Endothelial cell of umbilical vein (primary cell): Measurements from ENCODE around the gene NTRK2. TPM values are rescaled to one million over a fixed set of nuclear protein-coding genes. Genes with fewer than 3 reads are reported as not detected.

Experiments
- BruUV-seq: library from RNA; stranded (reverse); fragments of 400-500 nt; replicated peaks from 2 replicates; lab custom pipeline; 2021; lab: Mats Ljungman, UMichigan
- CTCF ChIA-PET: fragments of 300-600, 350-600 bp; sonication (Branson Sonifier 250); formaldehyde crosslinking; loops from one replicate; lab custom pipeline; 2021; ENCODE audit warnings: antibody characterized with exemption, inconsistent platforms; lab: Charles Lee
- POLR2A ChIA-PET: fragments of 300-600, 350-600 bp; sonication (Branson Sonifier 250); formaldehyde crosslinking; loops from one replicate; lab custom pipeline; 2021; ENCODE audit warnings: antibody characterized with exemption, inconsistent platforms; lab: Charles Lee
- DNase-seq: peaks from one replicate; pipeline ENCODE4 v3.0.0-alpha.2; 2011; ENCODE audit warnings: low read depth, low spot score
- FAIRE-seq: peaks from 2 replicates; lab custom pipeline; 2011; peaks lifted over from hg19 to GRCh38; lab: Jason Lieb, UNC
- H2AFZ ChIP-seq: 2 replicates; pipeline ENCODE4 v1.6.0; 2012; ENCODE audit warnings: low read depth, low read length, control low read depth, inconsistent platforms
- H3K27ac ChIP-seq: 2 replicates; pipeline ENCODE4 v1.5.1; 2011; ENCODE audit warnings: low read depth, mild to moderate bottlenecking, control low read depth, low read length, moderate library complexity; ENCODE audit not compliant: insufficient read depth
- H3K27me3 ChIP-seq, 2 experiments: 2 replicates each; pipeline versions ENCODE4 v1.6.0 to v1.6.1; 2011; ENCODE audit warnings: low read length in 2 of 2, mixed read lengths in 1 of 2; ENCODE audit not compliant: control insufficient read depth in 2 of 2, insufficient read depth in 2 of 2
- H3K36me3 ChIP-seq, 2 experiments: 2 replicates in 1 of 2; 3 replicates in 1 of 2; pipeline ENCODE4 v1.5.1; 2011; ENCODE audit warnings: low read length in 2 of 2, mild to moderate bottlenecking in 1 of 2, moderate library complexity in 1 of 2; ENCODE audit not compliant: control insufficient read depth in 2 of 2, insufficient read depth in 2 of 2; ENCODE audit errors: extremely low read depth in 1 of 2
- H3K4me1 ChIP-seq: 3 replicates; pipeline ENCODE4 v1.5.1; 2011; ENCODE audit warnings: mild to moderate bottlenecking, low read length; ENCODE audit not compliant: control insufficient read depth, insufficient read depth; ENCODE audit errors: extremely low read depth
- H3K4me2 ChIP-seq: 2 replicates; pipeline ENCODE4 v1.6.1; 2011; ENCODE audit warnings: low read length, control low read depth, mixed read lengths; ENCODE audit not compliant: insufficient read depth
- H3K4me3 ChIP-seq, 3 experiments: fragments of 200-600 bp in 1 of 3; sonication (generic), shearing (Covaris generic) in 1 of 3; replicated peaks in 1 of 3; 2 replicates each; pipeline ENCODE4 v1.5.1; 2011 to 2016; ENCODE audit warnings: control low read depth in 3 of 3, low read length in 3 of 3, mild to moderate bottlenecking in 2 of 3, inconsistent platforms in 1 of 3, low read depth in 1 of 3, moderate library complexity in 1 of 3; ENCODE audit not compliant: insufficient read depth in 1 of 3
- H3K79me2 ChIP-seq: 2 replicates; pipeline ENCODE4 v1.6.0; 2012; ENCODE audit warnings: low read length, inconsistent platforms; ENCODE audit not compliant: control insufficient read depth, insufficient read depth
- H3K9ac ChIP-seq: replicated peaks from 2 replicates; pipeline ENCODE3; 2011; ENCODE audit warnings: low read length, control low read depth; ENCODE audit not compliant: insufficient read depth; ENCODE audit errors: extremely low read depth
- H3K9me1 ChIP-seq: replicated peaks from 3 replicates; pipeline ENCODE4 v1.6.0; 2011; ENCODE audit warnings: mild to moderate bottlenecking, low read length; ENCODE audit not compliant: control insufficient read depth, insufficient read depth; ENCODE audit errors: extremely low read depth
- H3K9me3 ChIP-seq: replicated peaks from 2 replicates; pipeline ENCODE4 v1.5.1; 2012; ENCODE audit warnings: low read length, inconsistent platforms; ENCODE audit not compliant: control insufficient read depth, insufficient read depth
- H4K20me1 ChIP-seq: replicated peaks from 2 replicates; pipeline ENCODE3; 2011; ENCODE audit warnings: mild to moderate bottlenecking, low read length; ENCODE audit not compliant: control insufficient read depth, insufficient read depth; ENCODE audit errors: extremely low read depth
- CTCF ChIP-seq, 2 donors: IDR thresholded peaks; 1 replicate in 1 of 2; 2 replicates in 1 of 2; pipeline ENCODE4 v1.5.1; 2011; ENCODE audit warnings: low read length in 2 of 2, mild to moderate bottlenecking in 2 of 2, moderate library complexity in 2 of 2, control low read depth in 1 of 2, inconsistent platforms in 1 of 2, low read depth in 1 of 2; ENCODE audit not compliant: insufficient read depth in 1 of 2; ENCODE audit errors: extremely low read depth in 1 of 2
- EZH2 ChIP-seq: IDR thresholded peaks from 2 replicates; pipeline ENCODE4 v1.6.1; 2012; ENCODE audit warnings: borderline replicate concordance, low read depth, mild to moderate bottlenecking, moderate library complexity, low read length, inconsistent platforms; ENCODE audit not compliant: severe bottlenecking
- FOS ChIP-seq: IDR thresholded peaks from 2 replicates; pipeline ENCODE4 v1.6.1; 2011; ENCODE audit warnings: mild to moderate bottlenecking, low read length, moderate library complexity, borderline replicate concordance; ENCODE audit not compliant: insufficient read depth
- GATA2 ChIP-seq: IDR thresholded peaks from 2 replicates; pipeline ENCODE4 v1.7.0; 2011; ENCODE audit warnings: low read depth, mild to moderate bottlenecking, moderate library complexity, mixed read lengths, low read length; ENCODE audit not compliant: insufficient read length, insufficient read depth
- JUN ChIP-seq: IDR thresholded peaks from 2 replicates; pipeline ENCODE4 v1.6.1; 2011; ENCODE audit warnings: borderline replicate concordance, low read depth; ENCODE audit not compliant: insufficient read length, insufficient read depth
- MYC ChIP-seq: IDR thresholded peaks from one replicate; pipeline ENCODE4 v1.6.1; 2011; ENCODE audit warnings: mild to moderate bottlenecking, low read depth, low read length
- POLR2A ChIP-seq: IDR thresholded peaks from 2 replicates; pipeline ENCODE4 v1.6.1; 2012; ENCODE audit warnings: low read depth, mild to moderate bottlenecking, control low read depth, low read length
- POLR2AphosphoS5 ChIP-seq: IDR thresholded peaks from 2 replicates; pipeline ENCODE4 v1.6.1; 2012; ENCODE audit warnings: low read depth, mild to moderate bottlenecking, control low read depth, low read length, moderate library complexity; ENCODE audit not compliant: insufficient read depth
- dilution Hi-C: fragments of 300-500 bp; cut with MboI; formaldehyde crosslinking; loops from one replicate; pipeline ENCODE4 v1.15.0; 2019; ENCODE audit warnings: low sequenced_read_pairs; ENCODE audit not compliant: extremely low pct_ligation_motif_present
- intact Hi-C: fragments of 100-400 bp; cut with micrococcal nuclease; formaldehyde crosslinking; loops from one replicate; pipeline ENCODE4 v1.10.0; 2022
- polyA plus RNA-seq, 4 experiments: library from polyadenylated mRNA; depleted of rRNA in 3 of 4; stranded (reverse) in 3 of 4; unstranded in 1 of 4; fragments of >200 nt; gene quantifications; 2 replicates each; pipeline versions ENCODE4 v1.2.1 to v1.2.3, GENCODE V29; 2011 to 2012; ENCODE audit warnings: missing spikeins in 1 of 4
- total RNA-seq: library from RNA; stranded (reverse); gene quantifications from 2 replicates; pipeline ENCODE4 v1.2.3, GENCODE V29; 2021
- TF ChIP-seq, protein P1 (sequence below): IDR thresholded peaks from 2 replicates; pipeline ENCODE4 v1.6.1; 2011; ENCODE audit not compliant: insufficient read depth, insufficient read length

Gene NTRK2
- total and polyA plus RNA-seq, 2 donors (not counting 3 experiments of a cell fraction or from before 2014, with no cell fraction given) = 0.01 to 0.13 TPM

GRCh38 chr9:85064811-85065371 lies 395.4 kb downstream of the NTRK2 start:
- no TSS peak for BruUV-seq
- intact Hi-C loops = no loop called here

More at GRCh38 chr9:85064811-85065371, 395.4 kb downstream of the NTRK2 start:
- no peak overlapping the region for H2AFZ ChIP-seq
- no peaks in the 10 kb centered on the region for H3K79me2 ChIP-seq
- H3K4me1 ChIP-seq = no peaks in the 10 kb centered on the region
- H3K27me3 ChIP-seq = no peaks in the 10 kb centered on the region
- no peak overlapping the region for H3K27ac ChIP-seq
- dilution Hi-C loops = no loop called here
- no peak for DNase-seq
- no peak overlapping the region for H3K9ac ChIP-seq
- H4K20me1 ChIP-seq = no peaks in the 10 kb centered on the region
- no peak overlapping the region for H3K4me2 ChIP-seq
- no peak for FAIRE-seq
- no peaks in the 10 kb centered on the region for H3K9me3 ChIP-seq
- no peaks in the 10 kb centered on the region for H3K36me3 ChIP-seq
- CTCF ChIA-PET = interaction anchor here (0.6 kb wide), 2 partner anchors 238 to 659 kb away, joined by 3 read pairs; no protein-coding TSS in a partner anchor
- no peak overlapping the region for H3K4me3 ChIP-seq
- no peaks in the 10 kb centered on the region for H3K9me1 ChIP-seq
- no peak for TF ChIP-seq CTCF (IDR thresholded peaks at IDR 0.05; ENCODE audit: extremely low read depth in 1 of 2, insufficient read depth in 1 of 2, low read depth in 1 of 2, low read length in 2 of 2)
- TF ChIP-seq JUN = no peak
- TF ChIP-seq, protein P1, sequence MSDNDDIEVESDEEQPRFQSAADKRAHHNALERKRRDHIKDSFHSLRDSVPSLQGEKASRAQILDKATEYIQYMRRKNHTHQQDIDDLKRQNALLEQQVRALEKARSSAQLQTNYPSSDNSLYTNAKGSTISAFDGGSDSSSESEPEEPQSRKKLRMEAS = no peak
- no peak for TF ChIP-seq POLR2A
- TF ChIP-seq FOS = no peak
- TF ChIP-seq GATA2 = no peak
- no peak for TF ChIP-seq POLR2AphosphoS5
- TF ChIP-seq EZH2 = no peak
- TF ChIP-seq MYC = no peak
- POLR2A ChIA-PET = no interaction called here
